Mammary epithelial cell (primary cell): ENCODE measurements around the gene E2F2.

Experiments used
- EZH2 ChIP-seq: IDR thresholded peaks from 2 replicates; pipeline ENCODE4 v1.6.1; 2012; ENCODE audit warnings: low read length, inconsistent platforms, borderline replicate concordance
- TF ChIP-seq, protein P1 (sequence below), 2 donors: IDR thresholded peaks in 1 of 2; conservative IDR thresholded peaks in 1 of 2; 2 replicates each; pipeline ENCODE4 v1.5.1; 2011 to 2012; ENCODE audit warnings: inconsistent platforms in 2 of 2, low read length in 2 of 2, mild to moderate bottlenecking in 2 of 2, control low read depth in 1 of 2, low read depth in 1 of 2; ENCODE audit not compliant: insufficient read depth in 1 of 2; ENCODE audit errors: extremely low read depth in 1 of 2

GRCh38 chr1:23578997-23579363 lies 47.9 kb upstream of the E2F2 start:
- TF ChIP-seq, protein P1, sequence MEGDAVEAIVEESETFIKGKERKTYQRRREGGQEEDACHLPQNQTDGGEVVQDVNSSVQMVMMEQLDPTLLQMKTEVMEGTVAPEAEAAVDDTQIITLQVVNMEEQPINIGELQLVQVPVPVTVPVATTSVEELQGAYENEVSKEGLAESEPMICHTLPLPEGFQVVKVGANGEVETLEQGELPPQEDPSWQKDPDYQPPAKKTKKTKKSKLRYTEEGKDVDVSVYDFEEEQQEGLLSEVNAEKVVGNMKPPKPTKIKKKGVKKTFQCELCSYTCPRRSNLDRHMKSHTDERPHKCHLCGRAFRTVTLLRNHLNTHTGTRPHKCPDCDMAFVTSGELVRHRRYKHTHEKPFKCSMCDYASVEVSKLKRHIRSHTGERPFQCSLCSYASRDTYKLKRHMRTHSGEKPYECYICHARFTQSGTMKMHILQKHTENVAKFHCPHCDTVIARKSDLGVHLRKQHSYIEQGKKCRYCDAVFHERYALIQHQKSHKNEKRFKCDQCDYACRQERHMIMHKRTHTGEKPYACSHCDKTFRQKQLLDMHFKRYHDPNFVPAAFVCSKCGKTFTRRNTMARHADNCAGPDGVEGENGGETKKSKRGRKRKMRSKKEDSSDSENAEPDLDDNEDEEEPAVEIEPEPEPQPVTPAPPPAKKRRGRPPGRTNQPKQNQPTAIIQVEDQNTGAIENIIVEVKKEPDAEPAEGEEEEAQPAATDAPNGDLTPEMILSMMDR (conservative IDR thresholded peaks at IDR 0.05 in 1 of 2, IDR thresholded peaks at IDR 0.05 in 1 of 2; ENCODE audit: extremely low read depth in 1 of 2, insufficient read depth in 1 of 2, low read depth in 1 of 2, low read length in 2 of 2), result no peak
- no peak for TF ChIP-seq EZH2
